Ishikawa (cell line): ENCODE data around the gene EFNA5.

Experiments used
- CEBPB ChIP-seq: IDR thresholded peaks from 2 replicates; pipeline ENCODE4 v1.6.1; 2012
- EP300 ChIP-seq: IDR thresholded peaks from 2 replicates; pipeline ENCODE4 v1.6.1; 2012; ENCODE audit warnings: borderline replicate concordance
- NFIC ChIP-seq: IDR thresholded peaks from 2 replicates; pipeline ENCODE4 v1.6.1; 2012
- TAF1 ChIP-seq: IDR thresholded peaks from 2 replicates; pipeline ENCODE4 v1.6.1; 2012; ENCODE audit warnings: low read depth, mild to moderate bottlenecking
- TCF12 ChIP-seq: IDR thresholded peaks from 2 replicates; pipeline ENCODE4 v1.6.1; 2012; ENCODE audit warnings: low read depth

GRCh38 chr5:107636068-107636467, 34.7 kb downstream of the EFNA5 start:
- TF ChIP-seq CEBPB: no peak
- TF ChIP-seq EP300: no peak
- TF ChIP-seq TCF12: no peak
- no peak for TF ChIP-seq TAF1
- no peak for TF ChIP-seq NFIC
